Right renal pelvis (tissue), 4 donors: Measurements from ENCODE around the gene S100P. TPM values are rescaled to one million over a fixed set of nuclear protein-coding genes. Genes with fewer than 3 reads are reported as not detected.

Source experiments
- DNase-seq, 4 donors: peaks; one replicate each; pipeline ENCODE4 v3.0.0-alpha.2; 2013; ENCODE audit warnings: low read depth in 4 of 4, low spot score in 3 of 4, missing footprints in 1 of 4
- polyA plus RNA-seq, 4 donors: library from polyadenylated mRNA; unstranded; fragments of 120-200 nt; gene quantifications; one replicate each; pipeline ENCODE4 v1.2.1, GENCODE V29; 2013; ENCODE audit not compliant: insufficient read length in 4 of 4

The S100P gene
- polyA plus RNA-seq, 4 donors, result 0.86 to 30.4 (median 17.4) TPM

DNA sequence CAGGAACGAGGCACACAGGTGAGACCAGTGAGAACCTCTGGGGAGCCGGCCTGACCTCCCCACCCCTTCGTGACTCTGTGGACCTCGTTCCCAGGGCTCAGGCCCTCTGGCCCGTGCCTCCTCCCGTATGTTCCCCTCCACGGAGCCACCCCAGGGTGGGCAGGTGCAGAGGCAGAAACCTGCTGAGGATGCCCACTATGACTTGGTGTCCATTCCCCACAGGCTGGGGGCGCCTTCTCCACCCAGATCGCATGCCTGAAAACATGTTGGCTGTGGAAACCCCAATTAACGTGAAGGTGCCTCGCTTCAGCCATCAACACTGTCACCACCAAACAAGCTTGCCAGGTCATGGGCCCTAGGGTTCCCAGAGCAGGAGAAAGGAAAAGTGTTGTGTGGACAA is 49.3 kb downstream of the S100P start:
- DNase-seq, result no peak

Other genes starting within 250 kb of the S100P start
- gene PPP2R2C, start 221.3 kb upstream of the S100P start, polyA plus RNA-seq, result under 1 TPM; 0.30 to 0.71 (median 0.37) TPM
- 10 to 100 TPM; 17.9 to 19.5 (median 18.3) TPM for gene MAN2B2, start 118.7 kb upstream of the S100P start, polyA plus RNA-seq
- 100 to 1,000 TPM; 446 to 482 (median 461) TPM for gene MRFAP1, start 53.2 kb upstream of the S100P start, polyA plus RNA-seq
- 100 to 1,000 TPM; 119 to 143 (median 137) TPM for gene MRFAP1L1, start 16.0 kb downstream of the S100P start, polyA plus RNA-seq
- gene BLOC1S4, start 22.3 kb downstream of the S100P start, polyA plus RNA-seq, result 10 to 100 TPM; 11.7 to 15.3 (median 12.8) TPM
- gene KIAA0232, start 88.8 kb downstream of the S100P start, polyA plus RNA-seq, result 10 to 100 TPM; 37.7 to 45.8 (median 44.1) TPM
- 10 to 100 TPM; 55.9 to 67.6 (median 62.0) TPM for gene TBC1D14, start 215.9 kb downstream of the S100P start, polyA plus RNA-seq